Vagina (tissue), 2 donors: ENCODE data around the gene PTPRB.

Experiments
- POLR2A ChIP-seq, 2 donors: fragments of 450-650 bp; IDR thresholded peaks; one replicate each; pipeline ENCODE4 v1.6.1; 2017; ENCODE audit warnings: antibody characterized with exemption in 2 of 2, mild to moderate bottlenecking in 2 of 2, moderate library complexity in 2 of 2
- POLR2AphosphoS5 ChIP-seq, 2 donors: sonication (generic); formaldehyde crosslinking; IDR thresholded peaks; one replicate each; pipeline ENCODE4 v1.9.0; 2017; ENCODE audit warnings: antibody characterized with exemption in 2 of 2, mild to moderate bottlenecking in 2 of 2, low read depth in 1 of 2; ENCODE audit not compliant: insufficient read depth in 1 of 2
- TF ChIP-seq, protein P1 (sequence below), 3 experiments: fragments of 450-650 bp in 2 of 3; fragments of 200-600 bp in 1 of 3; sonication (generic) in 1 of 3; IDR thresholded peaks; one replicate each; pipeline ENCODE4 v1.5.1; 2017 to 2019; ENCODE audit warnings: antibody characterized with exemption in 3 of 3, mild to moderate bottlenecking in 2 of 3, moderate library complexity in 2 of 3

DNA sequence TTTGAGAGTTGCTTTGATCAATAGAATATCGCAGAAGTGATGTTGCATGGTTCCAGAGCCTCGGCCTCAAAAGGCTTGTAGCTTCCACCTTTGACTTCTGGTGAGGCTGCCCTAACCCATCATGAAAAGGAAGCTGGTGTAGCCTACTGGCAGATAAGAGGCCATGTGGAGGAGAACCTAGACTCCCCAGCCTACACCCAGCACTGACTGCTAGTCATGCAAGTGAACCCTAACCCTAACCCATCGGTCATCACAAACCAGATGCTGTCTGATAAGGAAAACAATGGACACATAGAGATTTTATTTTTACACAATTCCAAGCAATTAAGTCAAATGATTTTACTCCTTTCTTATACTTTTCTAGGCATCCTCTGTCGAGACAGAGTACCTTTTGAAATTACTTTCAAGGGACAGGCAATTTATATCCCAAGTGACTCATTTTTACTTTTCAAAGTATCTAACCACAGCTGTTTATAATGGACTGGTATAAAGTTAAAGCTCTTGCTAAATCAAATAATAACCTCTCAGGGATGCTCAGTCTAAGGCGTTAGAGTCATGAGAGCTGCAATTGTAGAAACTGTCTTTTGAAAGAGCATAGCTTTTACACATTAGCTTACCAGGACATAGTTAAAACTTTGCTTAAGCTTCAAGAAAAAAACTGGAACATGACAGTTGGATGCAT is 17.6 kb downstream of the PTPRB start:
- TF ChIP-seq POLR2A (IDR thresholded peaks at IDR 0.05) (no peak), POLR2AphosphoS5 (IDR thresholded peaks at IDR 0.05; ENCODE audit: insufficient read depth in 1 of 2, low read depth in 1 of 2) (no peak)
- TF ChIP-seq, protein P1, sequence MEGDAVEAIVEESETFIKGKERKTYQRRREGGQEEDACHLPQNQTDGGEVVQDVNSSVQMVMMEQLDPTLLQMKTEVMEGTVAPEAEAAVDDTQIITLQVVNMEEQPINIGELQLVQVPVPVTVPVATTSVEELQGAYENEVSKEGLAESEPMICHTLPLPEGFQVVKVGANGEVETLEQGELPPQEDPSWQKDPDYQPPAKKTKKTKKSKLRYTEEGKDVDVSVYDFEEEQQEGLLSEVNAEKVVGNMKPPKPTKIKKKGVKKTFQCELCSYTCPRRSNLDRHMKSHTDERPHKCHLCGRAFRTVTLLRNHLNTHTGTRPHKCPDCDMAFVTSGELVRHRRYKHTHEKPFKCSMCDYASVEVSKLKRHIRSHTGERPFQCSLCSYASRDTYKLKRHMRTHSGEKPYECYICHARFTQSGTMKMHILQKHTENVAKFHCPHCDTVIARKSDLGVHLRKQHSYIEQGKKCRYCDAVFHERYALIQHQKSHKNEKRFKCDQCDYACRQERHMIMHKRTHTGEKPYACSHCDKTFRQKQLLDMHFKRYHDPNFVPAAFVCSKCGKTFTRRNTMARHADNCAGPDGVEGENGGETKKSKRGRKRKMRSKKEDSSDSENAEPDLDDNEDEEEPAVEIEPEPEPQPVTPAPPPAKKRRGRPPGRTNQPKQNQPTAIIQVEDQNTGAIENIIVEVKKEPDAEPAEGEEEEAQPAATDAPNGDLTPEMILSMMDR (IDR thresholded peaks at IDR 0.05), result no peak
